A673 (cell line): Measurements from ENCODE around the gene ABCB9.

Experiments
- EZH2 ChIP-seq: fragments of 200-600 bp; sonication (generic); IDR thresholded peaks from 2 replicates; pipeline ENCODE4 v1.6.1; 2017; ENCODE audit warnings: borderline replicate concordance, low read depth, mild to moderate bottlenecking, mixed read lengths, antibody characterized with exemption, low read length; ENCODE audit not compliant: poor library complexity, severe bottlenecking
- TF ChIP-seq, protein P1 (sequence below): fragments of 300-800, 200-600 bp; sonication (generic); conservative IDR thresholded peaks from 2 replicates; pipeline ENCODE4 v1.5.1; 2017; ENCODE audit warnings: low read depth, mild to moderate bottlenecking, antibody characterized with exemption, low read length, moderate library complexity, mixed read lengths

GRCh38 chr12:122985338-122986257, 19.3 kb upstream of the ABCB9 start:
- TF ChIP-seq, protein P1, sequence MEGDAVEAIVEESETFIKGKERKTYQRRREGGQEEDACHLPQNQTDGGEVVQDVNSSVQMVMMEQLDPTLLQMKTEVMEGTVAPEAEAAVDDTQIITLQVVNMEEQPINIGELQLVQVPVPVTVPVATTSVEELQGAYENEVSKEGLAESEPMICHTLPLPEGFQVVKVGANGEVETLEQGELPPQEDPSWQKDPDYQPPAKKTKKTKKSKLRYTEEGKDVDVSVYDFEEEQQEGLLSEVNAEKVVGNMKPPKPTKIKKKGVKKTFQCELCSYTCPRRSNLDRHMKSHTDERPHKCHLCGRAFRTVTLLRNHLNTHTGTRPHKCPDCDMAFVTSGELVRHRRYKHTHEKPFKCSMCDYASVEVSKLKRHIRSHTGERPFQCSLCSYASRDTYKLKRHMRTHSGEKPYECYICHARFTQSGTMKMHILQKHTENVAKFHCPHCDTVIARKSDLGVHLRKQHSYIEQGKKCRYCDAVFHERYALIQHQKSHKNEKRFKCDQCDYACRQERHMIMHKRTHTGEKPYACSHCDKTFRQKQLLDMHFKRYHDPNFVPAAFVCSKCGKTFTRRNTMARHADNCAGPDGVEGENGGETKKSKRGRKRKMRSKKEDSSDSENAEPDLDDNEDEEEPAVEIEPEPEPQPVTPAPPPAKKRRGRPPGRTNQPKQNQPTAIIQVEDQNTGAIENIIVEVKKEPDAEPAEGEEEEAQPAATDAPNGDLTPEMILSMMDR, result no peak
- no peak for TF ChIP-seq EZH2
